COLO668 (cell line): ENCODE results near the gene KLHL7.
"Not testable (repeated sequence)": the region's sequence is repeated elsewhere in the genome, so short reads cannot be mapped to it uniquely, and the experiment has no call there.

Experiments
- DNase-seq: peaks from one replicate; lab custom pipeline; 2025; ENCODE audit not compliant: unreplicated experiment; lab: John Stamatoyannopoulos, UW

KLHL7 gene

DNA sequence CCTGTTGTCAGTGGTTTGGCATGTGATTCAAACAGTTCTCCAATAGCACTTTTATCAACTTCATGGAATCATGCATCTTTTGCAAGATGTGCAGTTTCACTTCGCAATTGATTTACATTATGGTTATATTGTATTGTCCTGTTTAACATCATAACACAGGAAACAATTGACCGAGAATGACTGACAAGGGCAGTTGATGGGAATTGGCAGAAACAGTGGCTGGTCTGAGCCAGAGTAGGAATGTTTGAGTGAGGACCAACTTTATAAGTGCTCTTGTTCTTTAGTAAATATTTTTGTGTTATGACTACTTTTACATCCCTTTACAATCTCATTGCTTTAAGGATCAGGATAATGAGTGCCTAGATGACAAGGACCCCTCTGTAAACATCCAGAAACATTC lies 2.2 kb downstream of the KLHL7 start:
- DNase-seq, result no peak

DNA sequence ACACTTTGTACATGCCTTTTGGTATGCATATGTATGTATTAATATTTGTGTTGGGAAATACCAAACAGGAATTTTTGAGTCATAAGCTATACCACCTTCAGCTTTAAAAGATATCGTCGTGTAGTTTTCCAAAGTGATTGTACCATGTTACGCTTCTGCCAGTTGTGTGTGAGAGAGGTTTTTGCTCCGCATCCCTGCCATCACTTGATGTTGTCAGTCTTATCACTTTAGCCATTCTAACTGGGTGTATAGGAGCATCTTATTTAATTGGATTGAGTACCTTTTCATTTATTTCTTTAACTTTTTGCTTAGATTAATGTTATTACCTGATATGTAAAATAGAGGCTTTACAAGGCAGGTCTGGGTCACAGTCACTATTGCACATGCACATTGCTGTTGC lies 3.4 kb downstream of the KLHL7 start:
- DNase-seq, result no peak

DNA sequence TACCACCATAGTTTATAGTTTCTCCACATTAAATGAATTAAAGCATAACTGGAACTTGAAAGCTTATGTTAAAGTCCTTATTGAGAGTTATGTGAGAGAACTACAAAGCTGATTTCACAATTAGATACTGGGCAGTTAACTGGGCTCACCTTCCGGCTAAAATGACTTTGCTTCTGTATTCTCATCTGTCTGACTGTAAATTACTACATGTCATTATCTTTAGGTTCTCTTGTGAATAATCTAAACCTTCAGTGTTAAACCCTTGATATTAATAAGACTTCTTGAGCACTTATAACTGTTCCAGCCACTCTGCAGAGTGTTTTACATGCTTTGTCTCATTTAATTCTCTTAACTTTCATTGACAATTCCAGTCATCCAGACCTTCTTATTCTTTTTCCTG lies 3.9 kb downstream of the KLHL7 start:
- no peak for DNase-seq

DNA sequence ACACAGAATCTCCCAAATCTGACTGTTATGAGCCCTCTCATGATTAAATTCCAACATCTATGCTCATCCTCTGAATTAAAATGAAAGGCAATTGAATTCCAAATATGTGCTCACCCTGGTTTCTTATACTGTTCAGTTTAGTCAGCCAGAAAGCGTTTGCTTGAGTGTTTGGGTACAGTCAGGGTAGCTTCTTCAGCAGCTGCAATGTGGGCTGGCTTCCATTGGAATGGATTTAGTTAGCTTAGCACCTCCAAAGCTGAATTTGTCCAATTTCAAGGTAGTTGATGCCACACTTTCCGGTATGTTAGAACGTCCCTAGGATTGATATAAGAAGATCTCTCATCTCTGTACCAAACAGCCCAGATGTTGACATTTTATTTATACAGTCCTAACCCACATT lies 9.3 kb downstream of the KLHL7 start:
- DNase-seq, result no peak

DNA sequence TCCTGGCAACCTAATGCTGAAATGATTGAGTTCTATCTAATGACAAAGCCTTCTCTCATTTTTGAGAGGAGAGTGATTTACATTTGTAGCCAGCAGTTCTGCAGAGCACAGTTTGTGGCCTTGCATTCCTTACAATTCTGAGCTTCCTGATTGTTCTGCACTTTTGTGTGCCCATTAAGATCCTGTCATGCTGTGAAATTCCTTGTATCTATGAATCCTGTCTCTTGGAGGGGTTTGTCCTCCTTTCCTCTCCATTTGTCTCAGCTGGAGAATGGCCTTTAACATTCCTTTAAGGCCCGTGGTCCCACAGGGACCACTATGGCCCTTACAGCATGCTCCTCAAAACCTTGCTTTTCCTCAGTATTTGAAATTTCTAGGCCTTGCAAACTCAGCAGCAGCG lies 10.4 kb downstream of the KLHL7 start:
- DNase-seq, result no peak

DNA sequence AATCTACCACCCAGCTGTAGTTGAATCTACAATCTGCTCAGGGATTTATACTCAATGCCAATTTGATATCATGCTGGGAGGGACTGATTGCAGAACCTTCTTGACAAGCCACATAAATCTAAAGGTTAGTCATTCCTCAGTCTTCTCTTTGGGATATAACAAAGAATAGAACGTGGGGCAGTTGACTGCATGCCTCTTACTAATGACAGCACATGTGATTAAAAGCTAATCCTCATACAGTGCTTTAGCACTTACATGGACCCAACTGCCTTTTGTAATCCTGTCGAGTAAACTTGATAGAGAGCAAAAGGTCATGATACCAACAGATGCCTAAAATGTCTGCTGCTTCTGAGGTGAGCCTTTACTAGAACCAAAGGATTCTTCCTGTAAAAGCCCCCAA lies 12.3 kb downstream of the KLHL7 start:
- no peak for DNase-seq

DNA sequence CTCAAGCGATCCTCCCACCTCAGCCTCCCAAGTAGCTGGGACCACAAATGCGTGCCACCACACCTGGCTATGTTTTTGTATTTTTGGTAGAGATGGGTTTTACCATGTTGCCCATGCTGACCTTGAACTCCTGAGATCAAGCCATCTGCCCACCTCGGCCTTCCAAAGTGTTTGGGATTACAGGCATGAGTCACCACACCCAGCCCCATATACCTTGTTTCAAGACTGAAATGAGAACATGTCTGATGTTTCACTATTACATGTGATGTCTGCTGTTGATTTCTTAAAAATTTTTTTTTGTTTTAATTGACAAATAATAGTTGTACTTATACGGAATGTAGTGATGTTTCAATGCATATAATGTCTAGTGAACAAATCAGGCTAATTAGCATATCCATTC lies 14.5 kb downstream of the KLHL7 start:
- DNase-seq, result no peak

DNA sequence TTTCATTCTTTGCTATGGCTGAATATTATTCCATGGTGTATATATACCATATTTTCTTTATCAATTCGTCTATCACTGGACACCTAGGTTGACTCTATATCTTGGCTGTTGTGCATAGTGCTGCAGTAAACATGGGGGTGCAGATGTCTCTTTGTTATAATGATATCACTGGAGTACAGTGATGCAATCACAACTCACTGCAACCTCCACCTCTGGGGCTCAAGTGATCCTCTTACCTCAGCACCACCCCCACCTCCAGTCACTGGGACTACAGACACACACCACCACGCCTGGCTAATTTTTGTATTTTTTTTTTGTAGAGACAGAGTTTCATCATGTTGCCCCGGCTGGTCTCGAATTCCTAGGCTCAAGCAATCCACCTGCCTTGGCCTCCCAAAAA lies 15.6 kb downstream of the KLHL7 start:
- no peak for DNase-seq

DNA sequence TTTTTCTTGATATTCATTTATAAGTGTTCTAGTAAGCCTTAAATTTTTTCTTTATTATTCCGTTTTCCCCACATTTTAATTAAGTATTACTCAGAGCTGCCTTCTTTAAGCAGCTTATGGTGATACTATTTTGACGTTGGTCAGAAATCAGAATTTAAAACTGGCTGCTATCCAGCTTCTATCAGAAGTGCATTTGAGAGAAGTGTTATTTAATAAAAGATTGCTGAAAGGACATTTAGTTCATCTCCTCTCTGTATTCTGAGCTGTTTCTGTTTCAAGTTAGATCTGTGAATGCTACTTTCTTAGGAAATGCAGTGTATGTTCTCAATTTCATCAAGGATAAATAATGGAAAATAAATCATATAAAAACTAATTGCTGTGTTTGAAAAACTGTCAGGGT lies 17.4 kb downstream of the KLHL7 start:
- no peak for DNase-seq

DNA sequence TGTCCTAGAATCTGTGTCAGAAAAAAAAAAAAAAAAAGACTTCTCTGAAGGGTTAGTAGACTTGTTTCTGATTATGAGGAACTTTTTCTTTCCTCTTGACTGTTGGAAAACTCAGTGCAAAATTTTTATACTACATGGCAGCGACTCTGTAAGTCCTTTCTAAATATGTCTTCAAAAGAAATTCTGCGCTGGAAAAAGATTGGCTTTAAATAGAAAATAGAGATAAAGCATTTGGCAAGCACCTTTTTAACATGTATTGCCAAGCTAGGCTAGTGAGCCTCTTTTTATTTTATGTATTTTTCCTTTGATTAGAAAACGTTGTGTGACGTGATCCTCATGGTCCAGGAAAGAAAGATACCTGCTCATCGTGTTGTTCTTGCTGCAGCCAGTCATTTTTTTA lies 17.9 kb downstream of the KLHL7 start:
- DNase-seq, result no peak

DNA sequence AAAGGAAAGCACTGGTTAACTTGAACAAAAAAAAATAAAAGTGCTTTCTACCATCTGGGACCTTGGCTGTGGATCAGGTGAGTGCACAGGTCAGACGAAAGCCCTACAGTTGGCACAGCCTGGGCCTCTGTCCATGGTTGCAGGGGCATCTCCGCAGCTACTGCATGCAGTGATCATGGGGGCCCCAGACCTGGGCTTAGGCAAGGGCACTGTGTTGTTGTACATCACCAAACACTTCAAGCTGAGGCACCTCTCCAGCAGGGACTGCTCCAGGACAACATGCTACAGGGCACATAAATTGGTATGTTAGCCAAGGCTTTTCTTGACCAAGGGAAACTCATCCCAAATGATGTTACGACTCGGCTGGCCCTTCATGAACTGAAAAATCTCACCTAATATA lies 23.5 kb downstream of the KLHL7 start:
- DNase-seq, result no peak

DNA sequence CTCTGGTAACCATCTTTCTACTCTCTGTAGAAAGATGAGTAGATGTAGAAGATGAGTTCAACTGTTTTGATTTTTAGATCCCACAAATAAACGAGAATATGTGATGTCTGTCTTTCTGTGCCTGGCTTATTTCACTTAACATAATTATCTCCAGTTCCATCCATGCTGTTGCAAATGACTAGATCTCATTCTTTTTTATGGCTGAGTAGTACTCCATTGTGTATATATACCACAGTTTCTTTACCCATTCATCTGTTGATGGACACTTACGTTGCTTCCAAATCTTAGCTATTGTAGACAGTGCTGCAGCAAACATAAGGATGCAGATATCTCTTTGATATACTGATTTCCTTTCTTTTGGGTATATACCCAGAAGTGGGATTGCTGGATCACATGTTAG lies 26.2 kb downstream of the KLHL7 start:
- not testable (repeated sequence) for DNase-seq

DNA sequence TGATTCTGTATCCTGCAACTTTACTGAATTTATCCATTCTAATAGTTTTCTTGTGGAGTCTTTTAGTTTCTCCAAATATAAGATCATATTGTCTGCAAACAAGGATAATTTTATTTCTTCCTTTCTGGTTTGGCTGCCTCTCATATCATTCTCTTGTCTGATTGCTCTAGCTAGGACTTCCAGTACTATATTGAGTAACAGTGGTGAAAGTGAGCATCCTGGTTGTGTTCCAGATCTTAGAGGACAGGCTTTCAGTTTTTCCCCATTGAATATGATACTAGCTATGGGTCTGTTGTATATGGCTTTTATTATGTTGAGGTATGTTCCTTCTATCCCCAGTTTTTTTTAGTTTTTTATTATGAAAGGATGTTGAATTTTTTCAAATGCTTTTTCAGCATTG lies 28.2 kb downstream of the KLHL7 start:
- no peak for DNase-seq

DNA sequence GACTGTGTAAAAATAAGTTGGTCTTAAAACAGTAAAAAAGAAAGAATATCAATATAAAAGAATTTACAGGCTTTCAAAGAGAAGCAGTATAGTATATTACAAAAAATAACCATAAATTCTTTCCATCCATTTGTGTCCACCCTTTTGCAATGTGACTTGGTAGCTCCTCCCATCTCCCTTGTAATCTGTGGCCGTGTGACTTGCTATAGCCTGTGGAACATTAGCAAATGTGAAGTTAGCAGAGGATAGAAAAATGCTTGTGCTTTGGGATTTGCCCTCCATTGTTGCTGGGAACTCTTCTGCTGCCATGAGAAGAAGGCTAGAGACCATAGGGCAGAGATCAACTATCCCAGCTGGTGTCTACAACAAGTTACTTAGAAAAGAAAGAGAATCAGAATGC lies 30.2 kb downstream of the KLHL7 start:
- no peak for DNase-seq

DNA sequence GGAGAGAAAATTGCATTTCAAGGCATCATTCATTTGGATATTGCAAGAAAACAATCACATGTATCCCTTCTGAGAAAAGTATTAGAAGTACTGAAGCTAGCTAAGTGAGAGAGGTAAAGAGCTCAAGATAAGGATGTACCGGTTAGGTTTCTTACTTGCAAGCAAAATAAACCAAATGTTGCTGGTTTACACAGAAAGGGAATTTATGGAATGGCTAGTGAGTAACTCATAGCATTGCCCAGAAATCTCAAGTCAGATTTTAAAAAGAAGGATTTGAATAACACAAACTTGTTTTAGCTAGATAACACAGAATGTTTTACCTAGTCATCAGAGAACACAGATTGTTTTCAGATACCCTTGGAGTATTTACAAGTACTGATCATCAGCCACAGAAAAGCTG lies 30.6 kb downstream of the KLHL7 start:
- DNase-seq, result no peak

DNA sequence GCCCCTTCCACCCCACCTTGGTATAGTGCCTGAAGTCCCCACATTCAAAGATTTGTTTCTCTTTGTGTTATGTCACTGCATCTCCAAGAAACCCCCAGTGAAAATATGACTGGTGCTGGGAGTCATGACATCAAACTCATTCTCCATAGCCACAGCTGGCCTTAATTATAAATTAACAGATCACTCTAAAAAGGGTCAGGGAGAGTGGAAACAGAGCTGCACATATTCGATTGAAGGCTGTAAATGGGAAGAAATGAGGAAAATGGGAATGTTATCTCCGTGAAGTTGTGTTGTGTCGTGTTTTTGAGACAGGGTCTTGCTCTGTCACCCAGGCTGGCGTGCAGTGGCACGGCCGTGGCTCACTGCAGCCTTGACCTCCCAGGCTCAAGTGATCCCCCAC lies 52.1 kb downstream of the KLHL7 start:
- DNase-seq, result no peak

DNA sequence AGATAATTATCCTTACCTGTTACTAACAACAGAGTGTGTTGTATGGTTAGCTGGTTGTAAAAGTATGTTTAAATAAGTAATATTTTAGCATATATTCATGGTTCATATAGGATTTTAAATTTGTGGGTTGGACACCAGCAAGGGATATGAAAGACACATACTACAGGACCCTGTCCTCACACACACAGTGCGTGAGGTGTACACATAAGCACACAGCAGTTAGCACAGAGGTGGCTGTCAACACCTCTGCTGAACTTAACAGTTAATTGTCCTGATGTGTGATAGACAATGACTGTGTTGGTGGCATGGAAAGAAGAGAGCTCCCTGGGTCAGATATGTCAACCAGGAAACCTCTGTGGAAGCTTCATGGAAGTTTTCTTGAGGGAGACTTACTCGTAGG lies 53.0 kb downstream of the KLHL7 start:
- DNase-seq, result no peak

DNA sequence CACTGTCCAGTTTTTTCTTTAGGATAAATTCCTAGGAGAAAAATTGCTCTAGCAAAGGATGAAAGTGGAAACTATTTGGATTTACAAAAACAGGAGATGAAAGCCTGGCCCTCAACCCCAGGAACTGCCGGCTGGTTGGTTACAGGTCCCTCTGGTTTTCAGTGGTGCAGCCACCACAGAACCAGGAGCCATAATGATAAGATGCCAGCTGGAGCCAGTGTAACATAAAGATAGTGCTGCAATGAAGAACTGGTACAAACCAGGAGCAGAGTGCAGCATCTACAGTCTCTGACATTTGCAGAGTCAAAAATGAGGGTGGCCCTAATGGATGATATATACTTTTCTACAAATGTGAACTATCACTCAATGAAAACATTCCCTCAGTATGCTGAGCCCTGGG lies 55.9 kb downstream of the KLHL7 start:
- DNase-seq, result no peak

DNA sequence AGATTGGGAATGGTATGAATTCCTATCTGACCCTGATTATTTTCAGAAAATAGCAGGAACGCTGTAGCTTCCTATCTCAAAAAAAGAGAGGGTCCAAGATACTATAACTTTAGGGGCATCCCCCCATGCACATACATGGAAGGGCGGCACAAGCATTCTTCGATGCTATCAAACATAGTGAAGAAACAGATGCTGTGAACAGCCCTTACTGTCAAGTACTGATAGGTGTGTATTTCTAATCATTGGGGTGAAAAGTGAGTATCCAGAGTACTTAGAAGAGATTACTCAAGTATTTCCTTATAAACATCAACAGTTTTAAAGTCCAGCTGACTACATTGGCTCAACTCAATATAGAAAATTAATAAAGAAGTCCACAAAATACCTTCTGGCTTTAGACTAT lies 59.3 kb downstream of the KLHL7 start:
- DNase-seq, result no peak

DNA sequence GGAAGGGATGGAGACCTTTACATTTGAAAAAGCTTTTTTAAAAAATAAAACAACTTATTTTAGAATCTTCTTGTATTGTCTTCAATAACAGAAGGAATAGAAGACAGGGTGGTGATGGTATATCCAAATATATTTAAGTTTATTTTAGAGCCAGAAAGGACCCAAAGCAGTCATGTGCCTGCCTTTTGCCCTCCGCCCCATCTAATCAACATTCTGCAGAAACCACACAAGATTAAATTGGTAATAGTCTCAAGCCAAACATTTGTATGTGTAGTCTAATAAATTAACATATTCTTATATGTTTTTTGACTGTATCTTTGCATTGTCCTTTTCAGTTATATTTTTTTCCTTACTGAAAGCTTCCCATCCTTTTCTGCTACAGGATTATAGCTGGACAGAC lies 59.7 kb downstream of the KLHL7 start:
- no peak for DNase-seq

DNA sequence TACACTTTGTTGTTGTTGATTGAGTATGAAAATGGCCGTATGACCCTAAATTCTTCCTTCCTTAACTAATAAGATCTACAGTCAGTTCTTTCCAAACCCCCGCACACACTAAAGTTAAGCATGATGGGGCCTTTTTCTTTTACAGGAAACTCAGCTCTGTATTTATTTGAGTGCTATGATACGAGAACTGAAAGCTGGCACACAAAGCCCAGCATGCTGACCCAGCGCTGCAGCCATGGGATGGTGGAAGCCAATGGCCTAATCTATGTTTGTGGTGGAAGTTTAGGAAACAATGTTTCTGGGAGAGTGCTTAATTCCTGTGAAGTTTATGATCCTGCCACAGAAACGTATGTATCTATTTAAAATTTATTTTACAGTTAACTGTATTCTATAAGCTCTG lies 62.1 kb downstream of the KLHL7 start:
- no peak for DNase-seq

DNA sequence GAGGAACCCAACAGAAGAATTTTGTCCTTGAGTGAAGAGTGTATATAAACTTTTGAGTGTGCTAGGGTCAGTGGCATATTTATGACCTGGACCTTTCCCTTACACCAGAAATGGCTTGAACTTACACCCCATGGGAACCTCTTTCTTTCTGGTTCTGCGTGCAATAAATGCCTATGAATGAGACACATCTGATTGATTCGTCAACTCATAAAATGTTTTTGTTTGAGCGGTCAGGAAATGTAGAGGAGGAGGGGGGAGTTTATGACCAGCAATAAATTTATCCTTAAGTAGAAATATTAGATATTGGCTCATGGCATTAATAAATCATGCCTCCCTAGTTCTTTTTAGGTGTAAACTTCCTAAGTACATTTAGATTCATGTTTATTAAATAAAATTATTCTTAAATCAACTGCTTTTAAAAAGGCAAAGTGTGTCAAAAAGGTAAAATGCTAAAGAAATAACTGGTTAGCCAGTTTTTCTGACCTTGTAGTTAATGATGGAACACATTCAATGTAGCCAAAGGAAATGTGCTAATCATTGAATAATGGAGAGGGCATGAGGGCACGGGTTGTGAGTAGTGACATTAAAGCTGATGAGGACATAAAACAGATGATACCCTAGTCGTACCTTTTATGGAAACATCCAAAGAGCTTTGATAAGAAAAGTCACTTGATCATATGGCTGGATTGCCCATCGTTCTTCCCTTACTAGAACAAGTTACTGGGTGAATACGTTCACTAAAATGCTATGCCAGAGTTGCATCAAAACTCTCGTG lies 62.7 kb downstream of the KLHL7 start:
- no peak for DNase-seq

DNA sequence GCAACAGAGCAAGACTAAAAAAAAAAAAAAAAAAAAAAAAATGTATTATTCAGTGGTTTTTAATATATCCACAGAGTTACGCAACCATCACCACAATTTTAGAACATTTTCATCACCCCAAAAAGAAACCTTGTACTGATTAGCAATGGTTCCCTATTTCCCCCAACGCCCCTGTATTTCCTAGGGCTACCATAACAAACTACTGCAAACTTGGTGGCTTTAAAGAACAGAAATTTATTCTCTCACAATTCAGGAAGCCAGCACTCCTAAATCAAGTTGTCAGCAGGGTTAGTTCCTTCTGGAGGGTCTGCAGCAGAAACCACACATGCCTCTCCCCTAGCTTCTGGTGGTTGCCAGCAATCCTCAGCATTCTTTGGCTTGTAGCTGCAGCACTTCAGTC lies 70.4 kb downstream of the KLHL7 start:
- DNase-seq, result no peak
